Stimulated activated CD4-positive, alpha-beta T cell treated with anti-CD3 and anti-CD28 coated beads, TNF-alpha, amount 100 ng/mL, for 1 hour (primary cell): ENCODE data around the gene ANGPTL7.
"Not testable (repeated sequence)": the region's sequence is repeated elsewhere in the genome, so short reads cannot be mapped to it uniquely, and the experiment has no call there.

Source experiments
- DNase-seq, 3 donors: peaks; one replicate each; pipeline ENCODE4 v3.0.0-alpha.2; 2020; ENCODE audit warnings: low read depth in 3 of 3, low spot score in 1 of 3

Gene ANGPTL7, protein sequence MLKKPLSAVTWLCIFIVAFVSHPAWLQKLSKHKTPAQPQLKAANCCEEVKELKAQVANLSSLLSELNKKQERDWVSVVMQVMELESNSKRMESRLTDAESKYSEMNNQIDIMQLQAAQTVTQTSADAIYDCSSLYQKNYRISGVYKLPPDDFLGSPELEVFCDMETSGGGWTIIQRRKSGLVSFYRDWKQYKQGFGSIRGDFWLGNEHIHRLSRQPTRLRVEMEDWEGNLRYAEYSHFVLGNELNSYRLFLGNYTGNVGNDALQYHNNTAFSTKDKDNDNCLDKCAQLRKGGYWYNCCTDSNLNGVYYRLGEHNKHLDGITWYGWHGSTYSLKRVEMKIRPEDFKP

DNA sequence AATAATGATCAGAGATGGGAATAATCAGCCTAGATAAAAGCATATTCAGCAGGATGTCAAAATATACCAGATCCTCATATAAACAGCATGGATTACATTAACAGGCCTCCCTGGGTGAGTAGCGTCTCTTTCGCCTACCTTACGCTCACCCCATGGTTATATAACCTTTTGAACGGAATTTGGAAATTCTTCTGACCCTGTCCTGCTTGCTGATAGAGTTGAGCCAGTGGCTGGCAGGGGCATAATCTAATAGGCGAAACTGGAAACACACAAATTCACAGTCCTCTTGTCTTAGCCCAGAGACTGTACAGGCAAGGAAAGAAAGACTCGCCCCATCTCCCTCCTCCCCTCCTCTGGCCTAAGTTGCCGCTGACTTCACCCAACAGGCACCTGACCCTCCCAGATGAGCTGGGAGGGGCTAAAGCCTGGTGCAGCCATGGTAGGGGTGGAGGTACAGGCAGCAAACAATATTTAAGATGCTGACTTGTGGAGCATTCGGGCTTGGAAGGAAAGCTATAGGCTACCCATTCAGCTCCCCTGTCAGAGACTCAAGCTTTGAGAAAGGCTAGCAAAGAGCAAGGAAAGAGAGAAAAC is at the start of gene ANGPTL7:
Gene ANGPTL7 (plus strand): TSS at position 498 of the 594 bp plus-strand sequence. CDS start 225 bp downstream, outside the sequence.
- no peak for DNase-seq

DNA sequence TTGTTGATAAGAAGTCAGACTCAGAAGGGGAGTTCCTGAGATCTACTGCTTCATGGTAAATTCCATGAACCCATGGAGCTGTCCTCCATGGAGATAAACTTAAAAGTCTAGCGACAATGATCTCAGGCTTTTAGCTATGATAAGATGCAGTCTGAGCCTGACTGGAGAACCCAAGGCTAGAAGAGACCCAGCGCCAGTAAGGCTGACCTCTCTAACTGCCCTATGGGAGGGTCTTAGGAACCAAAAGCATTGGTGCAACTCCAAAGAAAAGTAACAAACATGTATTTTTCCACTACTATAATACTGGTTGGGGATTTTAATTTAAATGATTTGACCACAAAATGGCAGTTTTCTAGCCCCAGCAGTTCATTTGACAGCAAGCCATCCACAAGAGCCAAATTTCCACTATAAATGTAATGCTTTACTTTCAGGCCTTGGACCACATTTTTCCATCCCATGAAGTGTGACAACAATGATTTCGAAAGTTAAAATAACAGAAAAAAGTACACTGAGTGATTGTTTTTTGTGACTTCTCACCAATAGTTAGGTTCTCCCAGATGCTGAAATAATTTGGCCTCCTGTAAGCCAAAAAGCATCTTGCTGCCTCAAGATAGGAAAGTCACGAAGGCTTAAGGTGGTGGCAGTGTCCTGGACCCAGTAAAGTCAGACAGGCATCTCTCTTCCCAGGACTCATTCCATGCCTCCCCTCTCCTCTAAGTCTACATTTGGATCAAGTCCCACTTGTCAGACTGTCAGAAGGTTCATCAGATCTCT is 46.4 kb upstream of the ANGPTL7 start:
- DNase-seq = no peak

DNA sequence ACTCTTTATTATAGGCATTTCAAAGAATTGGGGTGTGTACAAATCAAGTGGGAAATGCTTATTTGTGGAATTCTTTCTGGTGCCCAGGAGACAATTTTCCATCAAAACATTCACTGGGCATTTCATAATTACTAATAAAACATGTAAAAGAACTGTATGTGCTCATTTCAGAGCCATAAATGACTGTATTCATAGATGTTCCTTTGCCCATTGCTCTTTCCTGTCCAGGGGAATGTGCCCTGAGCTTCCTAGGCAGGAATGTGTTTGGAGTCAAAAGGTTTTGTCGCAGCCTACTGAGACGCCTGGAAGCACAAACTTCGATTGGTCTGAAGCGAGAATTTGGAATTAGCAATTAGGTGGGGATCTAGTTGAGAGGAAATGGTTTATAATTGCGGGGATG is 45.8 kb upstream of the ANGPTL7 start:
- no peak for DNase-seq

DNA sequence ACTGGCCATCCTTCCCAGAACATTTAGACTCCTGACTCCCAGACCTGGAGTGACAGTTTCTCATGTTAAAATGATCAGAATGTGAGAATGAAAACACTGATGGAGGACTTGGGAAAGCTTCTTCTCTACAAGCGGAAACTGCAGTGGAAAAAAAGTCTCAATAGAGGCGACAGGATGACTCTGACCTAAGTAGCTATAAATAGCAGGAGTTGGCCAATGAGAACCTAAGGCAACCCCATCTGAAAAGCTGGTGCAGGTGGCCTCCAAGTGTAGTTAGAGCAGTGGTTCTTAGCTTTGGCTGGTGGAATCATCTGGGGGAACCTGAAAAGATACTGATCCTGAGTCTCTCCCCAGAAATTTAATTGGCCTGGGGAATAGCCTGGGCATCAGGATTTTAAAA is 45.2 kb upstream of the ANGPTL7 start:
- no peak for DNase-seq

DNA sequence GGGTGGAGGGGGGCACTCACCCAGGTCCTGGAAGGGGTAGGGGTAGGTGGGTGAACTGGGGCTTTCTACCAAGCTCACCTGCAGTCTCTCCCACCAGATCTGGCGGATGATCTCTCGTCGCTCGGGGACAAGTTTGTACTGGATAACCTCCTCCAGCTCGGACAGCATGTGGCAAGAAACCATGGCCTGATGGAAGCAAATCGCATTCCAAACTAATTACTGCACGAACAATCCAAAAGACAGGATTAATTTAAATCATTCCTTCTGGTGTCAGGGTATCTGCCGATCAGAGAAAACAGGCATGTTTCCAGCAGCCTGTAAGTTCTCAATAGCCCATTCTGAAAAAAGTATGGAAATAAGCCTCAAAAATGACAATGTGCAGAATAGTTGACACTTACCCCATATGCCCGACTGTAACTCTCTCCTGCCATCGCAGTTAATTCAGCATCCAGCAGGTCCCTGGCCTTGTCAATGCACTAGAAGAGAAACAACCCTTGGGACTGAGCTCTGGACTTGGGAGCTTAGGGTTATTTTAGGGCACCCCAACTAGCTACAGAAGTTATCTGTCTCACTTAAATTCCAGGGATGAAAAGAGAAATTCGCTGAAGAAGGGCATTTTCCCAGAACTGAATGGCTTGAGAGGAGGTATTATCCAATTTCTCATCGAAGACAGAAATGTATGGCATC is 44.4 kb upstream of the ANGPTL7 start:
- DNase-seq = no peak

DNA sequence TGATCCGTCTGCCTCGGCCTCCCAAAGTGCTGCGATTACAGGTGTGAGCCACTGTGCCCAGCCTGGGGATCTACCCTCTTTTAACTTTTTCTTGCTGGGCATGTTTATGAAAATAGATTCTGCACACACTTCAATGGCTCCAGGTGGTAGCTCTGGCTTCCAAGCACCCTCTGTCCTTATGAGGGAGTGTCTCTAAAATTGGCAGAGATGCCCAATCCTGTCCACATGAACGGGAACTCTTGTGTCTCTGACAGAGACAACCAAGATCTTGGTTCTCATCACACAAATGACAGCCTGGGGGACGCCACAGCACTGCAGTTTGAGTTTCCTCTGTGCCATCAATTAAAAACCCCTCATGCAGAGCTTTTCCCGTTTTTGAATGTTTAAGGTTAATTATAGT is 43.4 kb upstream of the ANGPTL7 start:
- no peak for DNase-seq

DNA sequence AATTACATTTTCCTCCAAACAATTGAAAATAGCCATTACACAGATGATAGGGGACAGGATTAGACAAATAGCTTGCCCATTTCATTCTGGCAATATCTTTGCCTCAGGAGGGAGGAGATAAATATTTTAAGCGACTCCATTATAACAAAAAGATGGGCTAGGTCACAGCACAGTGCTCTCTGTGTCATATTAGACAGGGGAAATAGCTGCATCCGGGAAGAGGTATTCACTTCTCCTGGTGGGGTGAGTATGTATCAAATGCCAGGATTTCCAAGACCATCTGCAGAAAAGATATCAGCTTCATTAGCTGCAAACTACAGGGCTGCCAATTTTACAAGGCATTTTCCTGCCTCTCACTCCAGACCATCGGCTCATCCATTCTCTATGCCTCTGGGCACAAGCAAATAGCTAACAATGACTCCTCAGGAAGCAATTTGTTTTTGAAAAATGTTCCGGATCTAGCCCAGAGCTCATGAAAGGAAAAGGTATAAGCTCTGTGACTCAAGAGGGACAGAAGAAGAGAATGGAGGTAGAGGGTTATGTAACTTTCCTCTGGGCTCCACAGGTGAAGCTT is 41.9 kb upstream of the ANGPTL7 start:
- DNase-seq = no peak

DNA sequence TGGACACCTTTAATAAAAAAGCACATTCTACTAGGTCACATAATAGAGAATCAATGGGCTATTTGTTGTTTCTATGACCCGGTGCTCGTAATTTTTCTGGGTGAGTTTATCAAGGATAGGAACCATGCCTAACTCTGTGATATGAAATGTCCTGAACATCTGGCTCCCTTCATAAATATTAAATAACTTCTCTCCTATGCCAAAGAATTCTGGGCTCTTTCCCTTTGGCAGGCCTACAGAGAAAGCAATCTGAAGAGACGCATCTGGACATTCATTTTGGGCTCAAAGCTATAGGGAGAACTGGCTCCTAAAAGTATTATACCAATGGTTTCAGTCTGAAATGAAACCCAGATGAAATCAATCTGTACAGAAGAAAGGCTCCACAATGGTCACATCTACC is 38.8 kb upstream of the ANGPTL7 start:
- DNase-seq = no peak

DNA sequence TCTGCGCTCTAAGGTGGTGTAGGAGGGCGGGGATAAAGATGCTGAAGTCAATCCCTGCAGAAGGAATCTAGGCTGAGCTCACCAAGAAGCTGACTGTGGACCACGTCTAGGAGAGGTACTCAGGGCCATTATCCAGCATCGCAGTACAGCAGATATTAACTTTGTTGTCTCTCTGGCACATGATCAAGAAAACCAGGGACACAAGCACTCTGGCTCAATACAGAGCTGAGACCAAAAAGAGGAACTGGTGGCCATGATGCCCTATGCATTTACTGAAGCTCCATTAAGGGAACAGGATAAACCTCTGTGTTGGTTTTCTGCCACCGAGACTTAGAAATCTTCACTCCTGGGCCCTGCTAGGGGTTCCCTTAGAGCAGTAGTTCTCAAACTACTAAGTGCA is 38.0 kb upstream of the ANGPTL7 start:
- DNase-seq = no peak

DNA sequence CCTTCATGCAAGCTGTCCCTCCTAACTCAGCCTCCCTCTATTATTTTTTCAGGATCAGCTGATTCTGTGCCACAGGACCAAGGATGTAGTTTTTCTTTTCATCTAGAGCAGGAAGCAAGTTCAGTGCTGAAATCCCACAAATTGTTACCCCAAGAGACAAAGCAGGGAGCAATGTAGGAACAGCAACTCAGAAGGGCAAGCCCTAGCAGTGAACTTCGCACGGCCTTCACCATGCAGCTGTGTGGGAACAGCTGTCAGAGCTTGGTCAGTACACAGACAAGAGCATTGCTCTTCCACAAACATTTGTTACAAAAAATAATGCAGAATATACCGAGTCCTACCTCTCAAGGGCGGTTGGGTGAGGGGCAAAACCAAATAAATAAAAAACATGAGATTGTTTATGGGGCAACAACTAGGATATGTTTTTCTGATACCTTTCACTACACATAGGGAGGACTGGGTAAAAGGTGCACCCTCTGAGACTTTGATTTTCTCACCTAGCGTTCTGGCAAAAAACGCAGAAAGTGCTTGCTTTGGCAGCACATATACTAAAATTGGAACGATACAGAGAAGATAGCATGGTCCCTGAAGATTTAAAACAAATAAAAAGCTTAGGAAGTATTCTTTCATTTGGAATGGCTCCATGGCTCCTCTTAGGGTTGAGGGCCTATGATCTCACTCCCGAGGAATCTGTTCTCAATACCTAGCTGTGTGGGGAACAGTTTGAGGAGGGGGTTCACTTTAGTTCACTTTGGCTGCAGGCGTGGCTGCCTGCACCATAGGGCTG is 37.1 kb upstream of the ANGPTL7 start:
- DNase-seq = no peak

DNA sequence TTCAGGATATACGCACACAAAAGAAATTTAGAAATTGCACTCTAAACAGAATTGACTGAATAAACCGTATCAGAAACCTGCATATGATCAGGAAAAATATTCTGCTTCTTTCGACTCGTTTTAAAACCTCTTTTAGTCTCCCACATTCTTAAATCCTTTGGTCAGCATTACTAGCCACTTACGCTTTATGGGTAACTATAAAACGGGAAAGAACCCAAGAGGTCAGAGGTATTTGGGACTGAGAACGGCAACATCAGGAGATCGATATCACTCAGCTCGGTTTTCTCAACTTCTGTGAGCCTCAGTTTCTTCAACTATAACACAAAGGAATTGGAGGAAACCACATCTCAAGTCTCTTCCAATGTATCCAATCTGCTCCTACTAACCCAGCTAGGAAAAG is 36.4 kb upstream of the ANGPTL7 start:
- no peak for DNase-seq

DNA sequence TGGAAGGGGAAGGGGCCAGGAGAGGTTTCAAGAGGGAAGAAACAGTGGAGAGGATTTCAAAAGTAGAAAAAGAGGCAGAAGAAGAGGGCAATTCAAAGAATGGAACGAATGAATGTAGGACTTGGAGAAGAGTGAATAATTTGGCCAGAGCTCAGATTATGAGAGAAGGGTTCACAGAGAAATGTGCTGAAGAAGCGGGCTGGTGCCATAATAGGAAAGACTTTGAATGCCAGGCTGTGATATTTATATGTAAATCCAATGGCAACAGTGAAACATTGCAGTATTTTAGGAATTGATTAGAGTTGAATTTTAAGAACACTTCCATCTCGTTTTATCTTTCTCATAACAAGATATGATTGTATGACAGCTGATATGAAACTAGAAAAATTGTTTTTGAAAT is 36.0 kb upstream of the ANGPTL7 start:
- DNase-seq = no peak

DNA sequence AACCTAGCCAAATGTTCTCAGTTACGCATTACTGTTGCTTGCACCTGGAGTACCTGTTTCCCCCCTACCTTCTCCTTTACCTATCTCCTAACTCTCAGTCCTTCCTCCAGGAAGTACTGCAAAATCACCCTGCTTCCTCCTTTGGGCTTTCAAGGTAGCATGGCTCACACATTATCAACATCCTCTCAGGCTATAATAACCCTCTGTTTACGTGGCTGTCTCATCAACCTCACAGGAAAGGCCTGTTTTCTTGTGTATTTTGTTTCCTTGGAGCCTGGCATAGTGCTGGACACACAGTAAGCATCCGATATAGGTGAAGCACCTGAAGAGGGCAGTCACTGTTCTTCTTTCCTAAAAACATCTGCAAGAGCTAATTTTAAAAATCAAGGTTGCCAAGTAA is 32.7 kb upstream of the ANGPTL7 start:
- DNase-seq = no peak

DNA sequence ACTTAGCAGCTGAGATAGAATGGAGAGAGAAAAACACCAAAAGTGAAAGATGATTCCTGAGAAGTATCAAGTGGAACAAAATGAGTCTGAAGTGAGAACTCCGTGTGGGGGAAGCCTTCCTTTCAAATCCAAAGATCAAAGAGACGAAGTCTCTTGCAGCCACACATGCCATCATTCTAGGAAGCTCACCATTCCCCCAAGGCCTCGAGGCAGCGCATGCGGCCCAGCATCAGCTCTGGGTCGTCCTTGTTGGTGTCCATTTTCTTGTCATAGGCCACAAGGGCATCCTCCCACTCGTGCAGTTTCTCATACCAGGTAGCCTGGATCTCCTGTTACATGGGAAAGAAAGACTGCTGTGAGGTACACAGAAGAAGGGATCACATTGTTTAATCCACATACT is 32.2 kb upstream of the ANGPTL7 start:
- DNase-seq = no peak

DNA sequence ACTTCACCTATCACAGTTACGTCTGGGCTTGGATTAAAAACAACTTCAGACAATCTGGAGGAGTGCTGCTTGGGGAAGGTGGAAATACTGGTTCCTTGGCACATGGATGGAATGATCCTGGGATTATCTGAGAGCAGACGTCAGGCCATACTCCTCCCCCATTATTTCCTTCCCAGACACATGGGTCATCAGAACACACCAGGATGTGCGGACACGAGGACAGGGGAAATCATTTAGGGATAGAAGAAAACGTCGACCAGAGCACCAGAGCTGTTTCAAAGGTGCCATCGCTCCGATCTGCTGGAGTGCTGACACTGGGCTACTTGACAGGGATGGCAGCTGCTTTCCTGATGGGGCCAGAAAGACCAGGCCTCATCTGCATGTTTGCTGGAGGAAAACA is 31.8 kb upstream of the ANGPTL7 start:
- DNase-seq = no peak

DNA sequence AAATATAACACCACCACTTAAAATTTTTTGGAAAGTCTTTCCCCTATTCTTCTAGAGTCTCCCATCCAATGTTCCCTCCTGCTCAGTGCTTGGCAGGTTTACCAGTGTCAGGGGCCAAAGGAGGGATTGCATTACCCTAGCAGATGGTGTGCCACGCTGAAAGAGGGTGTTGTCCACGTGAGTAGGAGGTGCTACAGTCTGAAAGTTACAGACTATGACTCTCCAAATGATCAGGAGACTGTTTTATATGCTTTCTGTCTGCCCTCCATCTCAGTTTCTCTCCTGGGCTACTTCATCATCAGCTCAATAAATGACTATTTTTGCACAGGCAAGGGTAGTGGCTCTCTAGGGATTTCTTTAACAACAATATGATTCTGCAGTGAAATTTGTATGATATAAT is 31.3 kb upstream of the ANGPTL7 start:
- no peak for DNase-seq

DNA sequence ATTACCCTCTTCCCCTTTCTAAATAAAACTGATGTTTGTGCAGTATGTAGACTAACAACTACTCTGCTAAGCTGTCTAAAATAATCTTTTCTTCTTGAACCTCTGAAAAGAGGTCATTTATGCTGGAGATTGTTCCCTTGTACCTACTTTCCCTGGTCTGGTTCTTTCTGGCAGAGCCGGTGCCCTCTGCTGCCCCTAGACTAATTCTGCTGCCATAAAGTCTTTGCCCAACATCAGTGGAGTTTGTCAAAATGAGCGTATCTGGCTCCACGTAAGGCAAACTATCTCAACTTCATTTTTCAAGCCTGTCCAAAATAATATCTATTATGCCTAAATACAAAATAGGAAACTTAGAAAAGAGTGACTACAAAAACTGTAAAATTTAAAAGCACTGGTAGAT is 30.9 kb upstream of the ANGPTL7 start:
- DNase-seq = no peak

DNA sequence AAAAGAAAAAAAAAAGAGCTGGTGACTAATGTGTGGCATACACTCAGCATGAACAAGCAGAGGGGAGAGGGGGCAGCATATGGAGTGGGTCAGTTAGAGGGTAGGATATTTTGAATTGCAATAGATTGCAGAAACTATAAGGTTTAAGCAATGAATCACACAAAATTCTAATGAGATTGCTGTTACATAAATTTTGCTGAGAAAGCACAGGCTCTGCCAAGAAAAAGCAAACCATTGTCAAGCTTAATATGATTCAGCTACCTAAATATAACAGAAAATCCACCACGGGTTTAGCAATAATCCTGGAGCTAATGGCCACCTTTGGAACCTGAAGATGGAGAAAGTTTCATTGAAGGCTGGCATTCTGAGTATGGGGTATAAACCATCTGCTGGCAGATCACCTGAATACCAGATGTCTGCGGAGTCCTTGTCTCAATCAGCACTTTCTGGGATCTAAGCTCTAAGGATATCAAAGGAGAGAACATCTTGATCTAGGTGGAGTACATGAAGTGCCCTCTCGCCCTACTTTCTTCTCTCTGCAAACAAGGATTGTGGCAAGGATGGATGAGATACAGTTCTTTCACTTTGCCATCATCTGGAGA is 30.3 kb upstream of the ANGPTL7 start:
- DNase-seq = no peak

DNA sequence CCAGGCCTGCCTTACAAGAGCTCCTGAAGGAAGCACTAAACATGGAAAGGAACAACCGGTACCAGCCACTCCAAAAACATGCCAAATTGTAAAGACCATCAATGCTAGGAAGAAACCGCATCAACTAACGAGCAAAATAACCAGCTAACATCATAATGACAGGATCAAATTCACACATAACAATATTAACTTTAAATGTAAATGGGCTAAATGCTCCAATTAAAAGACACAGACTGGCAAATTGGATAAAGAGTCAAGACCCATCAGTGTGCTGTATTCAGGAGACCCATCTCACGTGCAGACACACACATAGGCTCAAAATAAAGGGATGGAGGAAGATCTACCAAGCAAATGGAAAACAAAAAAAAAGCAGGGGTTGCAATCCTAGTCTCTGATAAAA is 26.4 kb upstream of the ANGPTL7 start:
- DNase-seq = not testable (repeated sequence)

DNA sequence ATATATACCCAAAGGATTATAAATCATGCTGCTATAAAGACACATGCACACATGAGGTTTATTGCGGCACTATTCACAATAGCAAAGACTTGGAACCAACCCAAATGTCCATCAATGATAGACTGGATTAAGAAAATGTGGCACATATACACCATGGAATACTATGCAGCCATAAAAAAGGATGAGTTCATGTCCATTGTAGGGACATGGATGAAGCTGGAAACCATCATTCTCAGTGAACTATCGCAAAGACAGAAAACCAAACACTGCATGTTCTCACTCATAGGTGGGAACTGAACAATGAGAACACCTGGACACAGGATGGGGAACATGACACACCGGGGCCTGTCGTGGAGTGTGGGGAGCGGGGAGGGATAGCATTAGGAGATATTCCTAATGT is 22.4 kb upstream of the ANGPTL7 start:
- not testable (repeated sequence) for DNase-seq
